ENCODE measurements around the gene FAM161B.
"Not testable (repeated sequence)": the region's sequence is repeated elsewhere in the genome, so short reads cannot be mapped to it uniquely, and the experiment has no call there.

FAM161B gene

DNA sequence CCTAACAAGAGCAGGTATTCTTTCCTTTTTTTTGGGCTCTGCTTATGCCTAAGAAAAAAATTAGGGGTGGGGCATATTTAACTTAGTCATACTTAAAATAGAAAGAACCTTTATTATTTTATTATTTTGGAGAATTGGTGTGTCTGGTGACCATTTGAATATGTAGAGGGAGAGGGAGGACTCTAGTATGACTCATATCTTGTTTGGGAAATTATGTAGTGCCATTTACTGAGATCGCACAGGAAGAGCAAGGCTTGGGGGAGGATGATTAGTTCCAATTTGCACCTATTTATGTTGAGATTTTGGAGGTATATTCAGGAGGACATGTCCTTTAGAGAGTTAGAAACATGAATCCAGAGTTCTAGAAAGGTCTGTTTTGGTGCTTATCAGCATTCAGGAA lies 53.4 kb downstream of the FAM161B start:
- no peaks in the 10 kb centered on the region for H3K27me3 ChIP-seq (ENCODE audit: control insufficient read depth in 1 of 2, insufficient read depth in 2 of 2, low read length in 2 of 2)
- H3K36me3 ChIP-seq (ENCODE audit: control insufficient read depth in 2 of 2, insufficient read depth in 2 of 2, low read length in 2 of 2) = peaks cover 35 to 42% of the 10 kb centered on the region in 2 donors
- no peaks in the 10 kb centered on the region for H3K9me3 ChIP-seq (ENCODE audit: control insufficient read depth in 2 of 2, low read length in 2 of 2)
- H3K27ac ChIP-seq (ENCODE audit: low read length) = no peak overlapping the region
- H3K9ac ChIP-seq (ENCODE audit: low read length in 2 of 2) = no peak overlapping the region
- no peak overlapping the region for H3K4me3 ChIP-seq (ENCODE audit: low read length in 2 of 2)
- H3K4me1 ChIP-seq (ENCODE audit: control insufficient read depth, insufficient read depth, low read length) = peaks cover 3% of the 10 kb centered on the region

- H3K36me3 ChIP-seq (ENCODE audit: control insufficient read depth in 2 of 2, insufficient read depth in 2 of 2, low read length in 2 of 2) = peaks cover 37 to 43% of the 10 kb centered on the region in 2 donors
- H3K4me1 ChIP-seq (ENCODE audit: control insufficient read depth, insufficient read depth, low read length) = peaks cover 3% of the 10 kb centered on the region
- no peaks in the 10 kb centered on the region for H3K9me3 ChIP-seq (ENCODE audit: control insufficient read depth in 2 of 2, low read length in 2 of 2)
- no peak overlapping the region for H3K9ac ChIP-seq (ENCODE audit: low read length in 2 of 2)
- H3K27ac ChIP-seq (ENCODE audit: low read length) = no peak overlapping the region
- H3K4me3 ChIP-seq (ENCODE audit: low read length in 2 of 2) = no peak overlapping the region
- no peaks in the 10 kb centered on the region for H3K27me3 ChIP-seq (ENCODE audit: control insufficient read depth in 1 of 2, insufficient read depth in 2 of 2, low read length in 2 of 2)
Observed at GRCh38 chr14:73895939-73896338, 54.0 kb downstream of the FAM161B start.

DNA sequence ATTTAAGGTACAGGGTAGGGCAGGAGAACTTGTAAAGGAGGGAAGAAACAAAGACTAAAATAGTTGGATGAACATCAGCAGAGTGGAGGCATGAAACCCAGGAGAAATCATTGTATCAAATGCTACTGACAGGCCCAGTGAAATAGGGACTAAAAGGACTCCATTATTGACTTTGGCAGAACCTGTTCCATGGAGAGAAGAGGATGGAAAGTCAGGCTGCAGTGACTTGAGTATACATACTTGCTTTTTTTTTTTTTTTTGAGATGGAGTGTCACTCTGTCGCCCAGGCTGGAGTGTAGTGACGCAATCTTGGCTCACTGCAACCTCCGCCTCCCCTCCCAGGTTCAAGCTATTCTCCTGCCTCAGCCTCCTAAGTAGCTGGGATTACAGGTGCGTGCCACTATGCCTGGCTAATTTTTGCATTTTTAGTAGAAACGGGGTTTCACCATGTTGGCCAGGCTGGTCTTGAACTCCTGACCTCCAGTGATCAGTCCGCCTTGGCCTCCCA lies 55.7 kb downstream of the FAM161B start:
- not testable (repeated sequence) for H3K9me3 ChIP-seq (ENCODE audit: control insufficient read depth in 2 of 2, low read length in 2 of 2); H3K27me3 ChIP-seq (ENCODE audit: control insufficient read depth in 1 of 2, insufficient read depth in 2 of 2, low read length in 2 of 2); H3K27ac ChIP-seq (ENCODE audit: low read length); H3K4me1 ChIP-seq (ENCODE audit: control insufficient read depth, insufficient read depth, low read length); H3K9ac ChIP-seq (ENCODE audit: low read length in 2 of 2); H3K4me3 ChIP-seq (ENCODE audit: low read length in 2 of 2)
- H3K36me3 ChIP-seq (ENCODE audit: control insufficient read depth in 2 of 2, insufficient read depth in 2 of 2, low read length in 2 of 2) = peaks cover 35 to 37% of the 10 kb centered on the region in 2 donors

DNA sequence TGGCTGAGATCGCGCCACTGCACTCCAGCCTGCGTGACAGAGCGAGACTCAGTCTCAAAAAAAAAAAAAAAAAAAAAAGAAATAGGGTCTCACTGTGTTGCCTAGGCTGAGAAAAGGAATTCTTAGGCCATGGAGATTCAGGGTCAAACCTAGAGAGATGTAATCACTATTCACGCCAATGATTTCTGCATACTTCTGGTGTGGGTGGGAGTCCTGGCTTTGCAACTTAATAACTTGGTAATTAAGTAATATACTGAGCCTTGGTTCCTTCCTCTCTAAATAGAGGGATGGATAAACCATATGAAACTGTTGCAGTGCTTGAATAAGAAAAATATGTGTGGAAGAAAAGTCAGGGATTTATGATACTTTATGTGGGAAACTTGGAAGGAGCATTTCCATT lies 60.5 kb downstream of the FAM161B start:
- H3K36me3 ChIP-seq (ENCODE audit: control insufficient read depth in 2 of 2, insufficient read depth in 2 of 2, low read length in 2 of 2) = peaks cover 11% of the 10 kb centered on the region in 2 donors

DNA sequence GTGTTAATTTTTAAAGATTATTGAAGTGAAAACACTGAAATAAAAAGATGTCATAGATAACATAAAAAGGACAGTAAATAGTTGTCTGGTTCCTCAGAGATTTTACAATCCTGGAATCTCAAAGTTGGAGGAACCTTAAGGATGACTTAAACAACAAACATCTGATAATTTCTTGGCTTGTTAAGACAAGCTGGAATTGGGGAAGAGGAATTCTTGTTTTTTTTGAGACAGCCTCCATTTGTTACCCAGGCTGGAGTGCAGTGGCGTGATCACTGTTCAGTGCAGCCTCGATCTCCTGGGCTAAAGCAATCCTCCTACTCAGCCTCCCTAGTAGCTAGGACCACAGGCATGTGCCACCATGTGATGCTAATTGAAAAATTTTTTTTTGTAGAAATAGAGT lies 60.9 kb downstream of the FAM161B start:
- Histone ChIP-seq H3K36me3 (ENCODE audit: control insufficient read depth in 2 of 2, insufficient read depth in 2 of 2, low read length in 2 of 2) (peaks cover 7 to 8% of the 10 kb centered on the region in 2 donors), H3K9ac (ENCODE audit: low read length in 2 of 2) (no peak overlapping the region), H3K4me1 (ENCODE audit: control insufficient read depth, insufficient read depth, low read length) (peaks cover 2% of the 10 kb centered on the region), H3K27ac (ENCODE audit: low read length) (no peak overlapping the region), H3K4me3 (ENCODE audit: low read length in 2 of 2) (no peak overlapping the region), H3K27me3 (ENCODE audit: control insufficient read depth in 1 of 2, insufficient read depth in 2 of 2, low read length in 2 of 2) (no peaks in the 10 kb centered on the region), H3K9me3 (ENCODE audit: control insufficient read depth in 2 of 2, low read length in 2 of 2) (no peaks in the 10 kb centered on the region)

More for the DNA sequence above, 60.5 kb downstream of the FAM161B start:
- no peaks in the 10 kb centered on the region for H3K27me3 ChIP-seq (ENCODE audit: control insufficient read depth in 1 of 2, insufficient read depth in 2 of 2, low read length in 2 of 2)
- H3K4me3 ChIP-seq (ENCODE audit: low read length in 2 of 2) = no peak overlapping the region
- H3K9ac ChIP-seq (ENCODE audit: low read length in 2 of 2) = no peak overlapping the region
- no peak overlapping the region for H3K27ac ChIP-seq (ENCODE audit: low read length)
- no peaks in the 10 kb centered on the region for H3K9me3 ChIP-seq (ENCODE audit: control insufficient read depth in 2 of 2, low read length in 2 of 2)
- peaks cover 2% of the 10 kb centered on the region for H3K4me1 ChIP-seq (ENCODE audit: control insufficient read depth, insufficient read depth, low read length)

DNA sequence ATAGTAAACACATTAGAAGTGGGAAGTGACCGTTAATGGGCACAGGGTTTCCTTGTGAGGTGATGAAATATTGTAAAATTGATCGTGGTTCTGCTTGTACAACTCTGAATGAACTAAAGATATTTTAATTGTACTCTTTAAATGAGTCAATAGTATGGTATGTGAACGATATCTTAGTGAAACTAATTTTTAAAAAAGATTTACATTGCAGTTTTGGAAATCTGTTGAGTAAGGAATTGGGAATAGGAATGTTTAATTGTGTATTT lies 61.5 kb downstream of the FAM161B start:
- Histone ChIP-seq H3K27me3 (ENCODE audit: control insufficient read depth in 1 of 2, insufficient read depth in 2 of 2, low read length in 2 of 2) (no peaks in the 10 kb centered on the region), H3K4me3 (ENCODE audit: low read length in 2 of 2) (no peak overlapping the region), H3K4me1 (ENCODE audit: control insufficient read depth, insufficient read depth, low read length) (peaks cover 2% of the 10 kb centered on the region), H3K36me3 (ENCODE audit: control insufficient read depth in 2 of 2, insufficient read depth in 2 of 2, low read length in 2 of 2) (peaks cover 3 to 4% of the 10 kb centered on the region in 2 donors), H3K9ac (ENCODE audit: low read length in 2 of 2) (no peak overlapping the region), H3K27ac (ENCODE audit: low read length) (no peak overlapping the region), H3K9me3 (ENCODE audit: control insufficient read depth in 2 of 2, low read length in 2 of 2) (no peaks in the 10 kb centered on the region)

GRCh38 chr14:73887694-73888459 lies 62.0 kb downstream of the FAM161B start:
- Histone ChIP-seq H3K4me3 (ENCODE audit: low read length in 2 of 2) (peak overlapping the region; percentile 87 to 92), H3K27me3 (ENCODE audit: control insufficient read depth in 1 of 2, insufficient read depth in 2 of 2, low read length in 2 of 2) (no peaks in the 10 kb centered on the region), H3K27ac (ENCODE audit: low read length) (no peak overlapping the region), H3K9ac (ENCODE audit: low read length in 2 of 2) (peak overlapping the region in 1 of 2 donors; percentile 96), H3K9me3 (ENCODE audit: control insufficient read depth in 2 of 2, low read length in 2 of 2) (no peaks in the 10 kb centered on the region), H3K36me3 (ENCODE audit: control insufficient read depth in 2 of 2, insufficient read depth in 2 of 2, low read length in 2 of 2) (peaks cover 2 to 3% of the 10 kb centered on the region in 2 donors), H3K4me1 (ENCODE audit: control insufficient read depth, insufficient read depth, low read length) (peaks cover 2% of the 10 kb centered on the region)

DNA sequence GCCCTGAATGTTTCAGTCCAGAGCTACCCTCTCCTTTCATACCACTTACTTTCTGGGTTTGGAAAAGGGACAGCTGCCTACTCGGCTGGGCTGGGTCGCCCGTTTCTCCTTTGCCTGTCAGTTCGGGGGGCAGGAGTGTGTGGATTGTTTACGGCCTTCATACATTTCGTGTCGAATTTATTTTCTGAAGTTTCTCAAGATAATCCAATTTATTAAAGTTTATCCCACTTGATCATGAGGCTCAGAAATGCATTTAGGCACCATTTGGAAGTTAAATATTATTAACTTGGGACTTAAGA lies 62.6 kb downstream of the FAM161B start:
- Histone ChIP-seq H3K27me3 (ENCODE audit: control insufficient read depth in 1 of 2, insufficient read depth in 2 of 2, low read length in 2 of 2) (no peaks in the 10 kb centered on the region), H3K4me1 (ENCODE audit: control insufficient read depth, insufficient read depth, low read length) (peaks cover 2% of the 10 kb centered on the region), H3K27ac (ENCODE audit: low read length) (peak overlapping the region; percentile 97), H3K9ac (ENCODE audit: low read length in 2 of 2) (peak overlapping the region; percentile 96 to 99), H3K9me3 (ENCODE audit: control insufficient read depth in 2 of 2, low read length in 2 of 2) (no peaks in the 10 kb centered on the region), H3K36me3 (ENCODE audit: control insufficient read depth in 2 of 2, insufficient read depth in 2 of 2, low read length in 2 of 2) (peaks cover 2 to 3% of the 10 kb centered on the region in 2 donors), H3K4me3 (ENCODE audit: low read length in 2 of 2) (peak overlapping the region; percentile 87 to 92)

GRCh38 chr14:73886449-73887317 lies 63.2 kb downstream of the FAM161B start, which contains the start of gene ZNF410:
TSS of gene ZNF410 (plus strand) at chr14:73886859. CDS start at chr14:73892176, 5,317 bp downstream.
- Histone ChIP-seq H3K27ac (ENCODE audit: low read length) (peak within 1 kb of the TSS; percentile 97), H3K36me3 (ENCODE audit: control insufficient read depth in 2 of 2, insufficient read depth in 2 of 2, low read length in 2 of 2) (peaks cover 3% of the 10 kb centered on the region in 2 donors), H3K9ac (ENCODE audit: low read length in 2 of 2) (peak within 1 kb of the TSS; percentile 96 to 99), H3K4me1 (ENCODE audit: control insufficient read depth, insufficient read depth, low read length) (peaks cover 2% of the 10 kb centered on the region), H3K4me3 (ENCODE audit: low read length in 2 of 2) (peak within 1 kb of the TSS; percentile 87 to 92), H3K27me3 (ENCODE audit: control insufficient read depth in 1 of 2, insufficient read depth in 2 of 2, low read length in 2 of 2) (no peaks in the 10 kb centered on the region), H3K9me3 (ENCODE audit: control insufficient read depth in 2 of 2, low read length in 2 of 2) (no peaks in the 10 kb centered on the region)

- H3K27ac ChIP-seq (ENCODE audit: low read length) = no peak overlapping the region
- H3K4me1 ChIP-seq (ENCODE audit: control insufficient read depth, insufficient read depth, low read length) = peaks cover 2% of the 10 kb centered on the region
- H3K9ac ChIP-seq (ENCODE audit: low read length in 2 of 2) = no peak overlapping the region
- no peak overlapping the region for H3K4me3 ChIP-seq (ENCODE audit: low read length in 2 of 2)
- peaks cover 0 to 2% of the 10 kb centered on the region in 2 donors for H3K36me3 ChIP-seq (ENCODE audit: control insufficient read depth in 2 of 2, insufficient read depth in 2 of 2, low read length in 2 of 2)
- no peaks in the 10 kb centered on the region for H3K27me3 ChIP-seq (ENCODE audit: control insufficient read depth in 1 of 2, insufficient read depth in 2 of 2, low read length in 2 of 2)
- H3K9me3 ChIP-seq (ENCODE audit: control insufficient read depth in 2 of 2, low read length in 2 of 2) = no peaks in the 10 kb centered on the region
Observed at GRCh38 chr14:73884438-73885190, 65.3 kb downstream of the FAM161B start.
